GM12878 (cell line): Measurements from ENCODE around the gene IFIT3.

Source experiments
- WRNIP1 ChIP-seq: IDR thresholded peaks from 2 replicates; pipeline ENCODE4 v1.6.1; 2011; ENCODE audit warnings: low read depth, low read length, improper control_type of control experiment, borderline replicate concordance
- ZNF384 ChIP-seq: IDR thresholded peaks from 2 replicates; pipeline ENCODE4 v1.6.1; 2012; ENCODE audit warnings: low read depth, mild to moderate bottlenecking, low read length, improper control_type of control experiment, borderline replicate concordance

DNA sequence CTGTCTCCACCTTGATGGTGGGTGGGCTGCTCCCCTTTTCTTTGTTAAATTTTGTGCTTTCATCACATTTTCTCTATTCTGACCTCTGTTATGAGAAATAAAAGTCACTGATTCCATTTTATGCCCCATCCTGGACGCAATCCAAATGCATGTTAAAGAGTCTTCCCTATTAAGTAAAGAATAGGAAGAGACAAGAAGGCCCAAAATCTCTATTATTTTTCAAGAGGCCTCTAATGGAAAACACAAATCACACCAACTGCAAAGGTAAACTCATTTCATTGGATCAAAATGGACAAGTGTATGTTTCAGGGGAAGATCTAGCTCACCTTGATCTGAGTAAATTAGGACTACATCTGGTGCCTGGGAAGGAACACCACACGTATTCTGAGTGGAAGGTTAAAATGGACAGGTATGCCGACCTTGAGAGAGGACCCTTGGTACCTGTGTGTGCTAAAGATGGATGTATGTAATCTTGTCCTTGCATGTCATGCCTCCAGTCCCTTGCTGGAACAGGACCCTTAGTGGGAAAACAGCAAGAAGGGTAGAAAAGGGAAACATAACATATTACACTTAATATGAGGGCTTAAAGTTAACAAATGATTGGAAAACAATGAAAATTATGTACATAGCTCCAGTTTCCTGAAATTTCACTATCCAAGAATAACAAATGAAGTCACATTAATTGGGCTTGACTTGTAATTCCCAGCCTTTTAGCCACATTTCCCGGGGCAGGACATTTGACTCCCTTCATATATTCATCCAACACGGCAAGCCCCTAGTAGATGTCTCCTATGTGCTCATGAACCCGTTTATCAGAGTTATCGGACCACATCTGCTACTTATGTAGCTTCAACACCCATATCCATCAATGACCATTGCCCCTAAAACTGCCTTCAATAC lies 18.4 kb upstream of the IFIT3 start:
- no peak for TF ChIP-seq ZNF384
- TF ChIP-seq WRNIP1 = no peak
